ENCODE measurements around the gene WNK2.

WNK2 gene

GRCh38 chr9:93186215-93186945 is 2.4 kb downstream of the WNK2 start:
- DNase-seq = no peak

- DNase-seq = no peak
Measured at GRCh38 chr9:93187047-93187446, 3.1 kb downstream of the WNK2 start.

GRCh38 chr9:93187574-93187973 is 3.6 kb downstream of the WNK2 start:
- no peak for DNase-seq

GRCh38 chr9:93188426-93189368 is 4.8 kb downstream of the WNK2 start:
- DNase-seq = no peak

- DNase-seq = no peak
Measured at GRCh38 chr9:93189369-93190132, 5.6 kb downstream of the WNK2 start.

- DNase-seq = no peak
Measured at GRCh38 chr9:93190133-93190525, 6.2 kb downstream of the WNK2 start.

- DNase-seq = no peak
Measured at GRCh38 chr9:93190656-93191353, 6.9 kb downstream of the WNK2 start.

- no peak for DNase-seq
Measured at GRCh38 chr9:93191354-93191660, 7.4 kb downstream of the WNK2 start.

GRCh38 chr9:93192721-93193387 is 8.9 kb downstream of the WNK2 start:
- no peak for DNase-seq

GRCh38 chr9:93193388-93194220 is 9.7 kb downstream of the WNK2 start:
- no peak for DNase-seq

- no peak for DNase-seq
Measured at GRCh38 chr9:93194221-93194625, 10.3 kb downstream of the WNK2 start.

GRCh38 chr9:93194641-93195040 is 10.7 kb downstream of the WNK2 start:
- DNase-seq = no peak

GRCh38 chr9:93196096-93197055 is 12.4 kb downstream of the WNK2 start:
- no peak for DNase-seq

- no peak for DNase-seq
Measured at GRCh38 chr9:93197670-93198069, 13.7 kb downstream of the WNK2 start.

- no peak for DNase-seq
Measured at GRCh38 chr9:93198117-93198837, 14.3 kb downstream of the WNK2 start.

- no peak for DNase-seq
Measured at GRCh38 chr9:93198838-93199625, 15.1 kb downstream of the WNK2 start.

GRCh38 chr9:93200449-93200742 is 16.5 kb downstream of the WNK2 start:
- no peak for DNase-seq

- no peak for DNase-seq
Measured at GRCh38 chr9:93200989-93201334, 17.0 kb downstream of the WNK2 start.

Data from activated naive CD4-positive, alpha-beta T cell (primary cell).